MCF 10A (cell line): ENCODE measurements around the gene LYAR. TPM values are rescaled to one million over a fixed set of nuclear protein-coding genes. Genes with fewer than 3 reads are reported as not detected.
A peak's percentile ranks its signal among the peaks of the same experiment; 100 is the strongest.

Experiments used
- BruUV-seq: library from RNA; stranded (reverse); fragments of 400-500 nt; replicated peaks from 2 replicates; lab custom pipeline; 2021; lab: Mats Ljungman, UMichigan
- CTCF ChIA-PET: fragments of 300-600 bp; sonication (Branson Sonifier 250); formaldehyde crosslinking; extraction: SDS; loops from one replicate; lab custom pipeline; 2021; ENCODE audit warnings: antibody characterized with exemption, inconsistent platforms; lab: Yijun Ruan, JAX
- POLR2A ChIA-PET: fragments of 300-600, 350-650 bp; sonication (Branson Sonifier 250); formaldehyde crosslinking; extraction: SDS; loops from one replicate; lab custom pipeline; 2020; ENCODE audit warnings: antibody characterized with exemption, inconsistent platforms; lab: Yijun Ruan, JAX
- DNase-seq: peaks from one replicate; pipeline ENCODE4 v3.0.0-alpha.2; 2018; ENCODE audit not compliant: unreplicated experiment
- H3K27ac Mint-ChIP-seq: one replicate; pipeline ENCODE4 v1.8.0; 2022; ENCODE audit warnings: mild to moderate bottlenecking, low read depth, mixed read lengths; ENCODE audit not compliant: unreplicated experiment
- H3K27me3 Mint-ChIP-seq: one replicate; pipeline ENCODE4 v1.8.0; 2022; ENCODE audit warnings: mixed read lengths; ENCODE audit not compliant: insufficient read depth, unreplicated experiment
- H3K36me3 Mint-ChIP-seq: one replicate; pipeline ENCODE4 v1.8.0; 2022; ENCODE audit warnings: mild to moderate bottlenecking, moderate library complexity, mixed read lengths; ENCODE audit not compliant: insufficient read depth, unreplicated experiment
- H3K4me1 Mint-ChIP-seq: one replicate; pipeline ENCODE4 v1.8.0; 2022; ENCODE audit warnings: mixed read lengths; ENCODE audit not compliant: insufficient read depth, unreplicated experiment
- H3K4me3 Mint-ChIP-seq: one replicate; pipeline ENCODE4 v1.8.0; 2022; ENCODE audit warnings: mild to moderate bottlenecking, moderate library complexity, mixed read lengths; ENCODE audit not compliant: unreplicated experiment
- H3K9me3 Mint-ChIP-seq: one replicate; pipeline ENCODE4 v1.8.0; 2022; ENCODE audit warnings: mixed read lengths; ENCODE audit not compliant: unreplicated experiment
- CTCF ChIP-seq: fragments of 200-600 bp; IDR thresholded peaks from one replicate; pipeline ENCODE4 v1.8.0; 2022; ENCODE audit warnings: antibody characterized with exemption, mild to moderate bottlenecking; ENCODE audit not compliant: unreplicated experiment
- intact Hi-C: fragments of 100-400 bp; cut with micrococcal nuclease; formaldehyde crosslinking; loops from 2 replicates; pipeline ENCODE4 v1.14.1; 2022
- total RNA-seq: library from RNA; stranded (reverse); gene quantifications from 2 replicates; pipeline ENCODE4 v1.2.3, GENCODE V29; 2022

Gene LYAR
- total RNA-seq, 1 experiment from 2014 or later, result 79.6 TPM

GRCh38 chr4:4271912-4272311 is 18.0 kb downstream of the LYAR start:
- peak overlapping the region; percentile 96 for H3K27ac Mint-ChIP-seq
- ChIA-PET POLR2A (no interaction called here), CTCF (interaction anchor here (0.8 to 1.5 kb wide), 2 partner anchors 13 to 20 kb away, joined by 3 to 6 read pairs; no protein-coding TSS in a partner anchor)
- intact Hi-C loops, result no loop called here
- no peaks in the 10 kb centered on the region for H3K27me3 Mint-ChIP-seq
- TF ChIP-seq CTCF, result peak; percentile 11
- no peak overlapping the region for H3K4me3 Mint-ChIP-seq
- peaks cover 53% of the 10 kb centered on the region for H3K4me1 Mint-ChIP-seq
- peak; percentile 77 for DNase-seq
- no peaks in the 10 kb centered on the region for H3K9me3 Mint-ChIP-seq
- H3K36me3 Mint-ChIP-seq, result peaks cover 34% of the 10 kb centered on the region
- BruUV-seq, result no TSS peak

- Mint-ChIP-seq H3K4me1 (peaks cover 53% of the 10 kb centered on the region), H3K27ac (peak overlapping the region; percentile 96), H3K27me3 (no peaks in the 10 kb centered on the region), H3K4me3 (peak overlapping the region; percentile 26), H3K36me3 (peaks cover 23% of the 10 kb centered on the region), H3K9me3 (no peaks in the 10 kb centered on the region)
- POLR2A ChIA-PET, result interaction anchor here (1.1 to 2.9 kb wide), 2 partner anchors 15 to 20 kb away, joined by 3 to 11 read pairs; partner anchors contain the start of genes LYAR and ZBTB49
- TF ChIP-seq CTCF, result no peak
- peak; percentile 79 for DNase-seq
- intact Hi-C loops, result no loop called here
- no TSS peak for BruUV-seq
- CTCF ChIA-PET, result interaction anchor here (1.5 kb wide), 1 partner anchor 19 kb away, joined by 6 read pairs; no protein-coding TSS in a partner anchor
Observed at GRCh38 chr4:4270529-4270928, 19.4 kb downstream of the LYAR start.

- H3K4me1 Mint-ChIP-seq, result peaks cover 53% of the 10 kb centered on the region
- DNase-seq, result peak; percentile 75
- POLR2A ChIA-PET, result interaction anchor here (0.6 to 4.0 kb wide), 4 partner anchors 16 to 744 kb away, joined by 3 to 33 read pairs (median 8); partner anchors contain the start of genes LYAR, TMEM128 and ZBTB49
- no TSS peak for BruUV-seq
- H3K4me3 Mint-ChIP-seq, result no peak overlapping the region
- CTCF ChIA-PET, result no interaction called here
- no peaks in the 10 kb centered on the region for H3K9me3 Mint-ChIP-seq
- H3K27ac Mint-ChIP-seq, result peak overlapping the region; percentile 96
- H3K27me3 Mint-ChIP-seq, result no peaks in the 10 kb centered on the region
- intact Hi-C loops, result no loop called here
- peaks cover 19% of the 10 kb centered on the region for H3K36me3 Mint-ChIP-seq
- TF ChIP-seq CTCF, result no peak
Observed at GRCh38 chr4:4269856-4270255, 20.1 kb downstream of the LYAR start.

GRCh38 chr4:4269331-4269731 is 20.6 kb downstream of the LYAR start:
- H3K9me3 Mint-ChIP-seq, result no peaks in the 10 kb centered on the region
- no peak for DNase-seq
- peaks cover 14% of the 10 kb centered on the region for H3K36me3 Mint-ChIP-seq
- H3K4me3 Mint-ChIP-seq, result no peak overlapping the region
- ChIA-PET POLR2A (interaction anchor here (1.1 to 4.0 kb wide), 3 partner anchors 16 to 21 kb away, joined by 3 to 33 read pairs (median 11); partner anchors contain the start of genes LYAR, TMEM128 and ZBTB49), CTCF (interaction anchor here (1.1 kb wide), 1 partner anchor 15 kb away, joined by 4 read pairs; no protein-coding TSS in a partner anchor)
- intact Hi-C loops, result no loop called here
- BruUV-seq, result no TSS peak
- peaks cover 53% of the 10 kb centered on the region for H3K4me1 Mint-ChIP-seq
- peak overlapping the region; percentile 96 for H3K27ac Mint-ChIP-seq
- no peak for TF ChIP-seq CTCF
- no peaks in the 10 kb centered on the region for H3K27me3 Mint-ChIP-seq
